PC-3 (cell line): Measurements from ENCODE around the gene SLC35F2.

ENCODE experiments used
- EZH2phosphoT487 ChIP-seq: fragments of 300-600 bp; sonication (generic); IDR thresholded peaks from 2 replicates; pipeline ENCODE4 v1.6.1; 2018; ENCODE audit warnings: mild to moderate bottlenecking, antibody characterized with exemption, low read length, borderline replicate concordance
- TF ChIP-seq, protein P1 (sequence below): fragments of 300-600 bp; sonication (generic); conservative IDR thresholded peaks from 2 replicates; pipeline ENCODE4 v1.5.1; 2017; ENCODE audit warnings: antibody characterized with exemption, low read depth, mild to moderate bottlenecking, low read length

DNA sequence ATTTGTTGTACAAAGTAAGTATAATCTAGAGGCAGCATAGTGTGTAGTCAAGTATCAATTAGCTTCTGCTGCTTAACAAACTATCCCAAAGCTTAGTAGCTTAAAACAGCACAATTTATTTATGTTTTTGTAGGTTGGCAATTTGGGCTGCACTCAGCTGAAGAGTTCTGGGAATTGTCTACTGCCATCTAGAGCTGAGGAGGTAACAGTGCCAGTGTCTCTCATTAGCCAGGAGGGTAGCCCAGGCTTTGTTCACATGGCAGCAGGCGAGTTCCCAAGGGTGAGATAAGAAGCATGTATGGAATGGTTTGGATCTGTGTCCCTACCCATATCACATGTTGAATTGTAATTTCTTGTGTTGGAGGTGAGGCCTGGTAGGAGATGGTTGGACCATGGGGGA lies 100.9 kb downstream of the SLC35F2 start:
- no peak for TF ChIP-seq EZH2phosphoT487
- TF ChIP-seq, protein P1, sequence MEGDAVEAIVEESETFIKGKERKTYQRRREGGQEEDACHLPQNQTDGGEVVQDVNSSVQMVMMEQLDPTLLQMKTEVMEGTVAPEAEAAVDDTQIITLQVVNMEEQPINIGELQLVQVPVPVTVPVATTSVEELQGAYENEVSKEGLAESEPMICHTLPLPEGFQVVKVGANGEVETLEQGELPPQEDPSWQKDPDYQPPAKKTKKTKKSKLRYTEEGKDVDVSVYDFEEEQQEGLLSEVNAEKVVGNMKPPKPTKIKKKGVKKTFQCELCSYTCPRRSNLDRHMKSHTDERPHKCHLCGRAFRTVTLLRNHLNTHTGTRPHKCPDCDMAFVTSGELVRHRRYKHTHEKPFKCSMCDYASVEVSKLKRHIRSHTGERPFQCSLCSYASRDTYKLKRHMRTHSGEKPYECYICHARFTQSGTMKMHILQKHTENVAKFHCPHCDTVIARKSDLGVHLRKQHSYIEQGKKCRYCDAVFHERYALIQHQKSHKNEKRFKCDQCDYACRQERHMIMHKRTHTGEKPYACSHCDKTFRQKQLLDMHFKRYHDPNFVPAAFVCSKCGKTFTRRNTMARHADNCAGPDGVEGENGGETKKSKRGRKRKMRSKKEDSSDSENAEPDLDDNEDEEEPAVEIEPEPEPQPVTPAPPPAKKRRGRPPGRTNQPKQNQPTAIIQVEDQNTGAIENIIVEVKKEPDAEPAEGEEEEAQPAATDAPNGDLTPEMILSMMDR, result peak; percentile 72
